Activated CD4-positive, alpha-beta T cell treated with anti-CD3 and anti-CD28 coated beads for 36 hours (primary cell): ENCODE data around the gene DYNC1H1. TPM values are rescaled to one million over a fixed set of nuclear protein-coding genes. Genes with fewer than 3 reads are reported as not detected.
A peak's percentile ranks its signal among the peaks of the same experiment; 100 is the strongest.
"Not testable (repeated sequence)": the region's sequence is repeated elsewhere in the genome, so short reads cannot be mapped to it uniquely, and the experiment has no call there.

Source experiments
- ATAC-seq: fragments of 200-7000 bp; cut with Tn5 transposase; one replicate; pipeline ENCODE4 v1.10.0; 2021; ENCODE audit warnings: mild to moderate bottlenecking, moderate library complexity
- CTCF ChIA-PET: fragments of 350-600 bp; sonication (Branson Sonifier 250); formaldehyde crosslinking; loops from one replicate; lab custom pipeline; 2021; ENCODE audit warnings: antibody characterized with exemption; lab: Charles Lee
- POLR2A ChIA-PET: fragments of 350-600 bp; sonication (Branson Sonifier 250); formaldehyde crosslinking; loops from one replicate; lab custom pipeline; 2021; ENCODE audit warnings: antibody characterized with exemption, inconsistent platforms; lab: Charles Lee
- DNase-seq: peaks from one replicate; pipeline ENCODE4 v3.0.0-alpha.2; 2020
- H3K27ac Mint-ChIP-seq: one replicate; pipeline ENCODE4 v1.8.0; 2021; ENCODE audit warnings: mixed read lengths
- H3K27me3 Mint-ChIP-seq: one replicate; pipeline ENCODE4 v1.8.0; 2021; ENCODE audit warnings: mixed read lengths
- H3K36me3 Mint-ChIP-seq: one replicate; pipeline ENCODE4 v1.8.0; 2021; ENCODE audit warnings: low read depth, mixed read lengths
- H3K4me1 Mint-ChIP-seq: one replicate; pipeline ENCODE4 v1.8.0; 2021; ENCODE audit warnings: mixed read lengths
- H3K4me3 Mint-ChIP-seq: one replicate; pipeline ENCODE4 v1.8.0; 2021; ENCODE audit warnings: mild to moderate bottlenecking, moderate library complexity, mixed read lengths
- H3K9me3 Mint-ChIP-seq: one replicate; pipeline ENCODE4 v1.8.0; 2021; ENCODE audit warnings: low read depth, mixed read lengths
- intact Hi-C, 2 experiments: fragments of 100-400 bp; cut with DNase I in 1 of 2; cut with micrococcal nuclease in 1 of 2; formaldehyde crosslinking; loops; one replicate each; pipeline versions ENCODE4 v1.14.2 to v1.15.1; 2022 to 2024; cut with DNase I, micrococcal nuclease
- total RNA-seq, 2 experiments: library from RNA; stranded (reverse); gene quantifications; one replicate each; pipeline ENCODE4 v1.2.3, GENCODE V29; 2021

Gene DYNC1H1
- total RNA-seq, 2 experiments from 2014 or later, result 283 to 293 TPM

- Mint-ChIP-seq H3K4me1 (no peaks in the 10 kb centered on the region), H3K27ac (no peak overlapping the region), H3K36me3 (peaks cover 45% of the 10 kb centered on the region), H3K27me3 (no peaks in the 10 kb centered on the region), H3K9me3 (no peaks in the 10 kb centered on the region), H3K4me3 (no peak overlapping the region)
- DNase-seq (no peak), ATAC-seq (no peak)
- ChIA-PET CTCF (interaction anchor here (0.6 to 2.0 kb wide), 2 partner anchors 44 to 264 kb away, joined by 3 to 5 read pairs; no protein-coding TSS in a partner anchor), POLR2A (no interaction called here)
- intact Hi-C loops, result no loop called here
Observed at GRCh38 chr14:102052522-102052921, 88.1 kb downstream of the DYNC1H1 start.

GRCh38 chr14:102055181-102055901, 91.0 kb downstream of the DYNC1H1 start:
- ChIA-PET POLR2A (no interaction called here), CTCF (no interaction called here)

GRCh38 chr14:102056694-102057442, 92.5 kb downstream of the DYNC1H1 start:
- DNase-seq, result no peak
- ChIA-PET CTCF (no interaction called here), POLR2A (no interaction called here)
- ATAC-seq, result no peak
- no peaks in the 10 kb centered on the region for H3K27me3 Mint-ChIP-seq
- H3K9me3 Mint-ChIP-seq, result no peaks in the 10 kb centered on the region
- intact Hi-C loops, result no loop called here
- no peak overlapping the region for H3K27ac Mint-ChIP-seq
- H3K36me3 Mint-ChIP-seq, result peaks cover 18% of the 10 kb centered on the region
- H3K4me1 Mint-ChIP-seq, result no peaks in the 10 kb centered on the region
- no peak overlapping the region for H3K4me3 Mint-ChIP-seq

More at GRCh38 chr14:102055181-102055901, 91.0 kb downstream of the DYNC1H1 start:
- H3K9me3 Mint-ChIP-seq, result no peaks in the 10 kb centered on the region
- no peak for ATAC-seq
- H3K4me3 Mint-ChIP-seq, result no peak overlapping the region
- peaks cover 25% of the 10 kb centered on the region for H3K36me3 Mint-ChIP-seq
- peak overlapping the region; percentile 6 for H3K27ac Mint-ChIP-seq
- no peaks in the 10 kb centered on the region for H3K27me3 Mint-ChIP-seq
- DNase-seq, result no peak
- no peaks in the 10 kb centered on the region for H3K4me1 Mint-ChIP-seq
- intact Hi-C loops, result no loop called here

- no peaks in the 10 kb centered on the region for H3K4me1 Mint-ChIP-seq
- CTCF ChIA-PET, result interaction anchor here (0.8 kb wide), 1 partner anchor 102 kb away, joined by 3 read pairs; no protein-coding TSS in a partner anchor
- ATAC-seq, result no peak
- POLR2A ChIA-PET, result no interaction called here
- H3K36me3 Mint-ChIP-seq, result peaks cover 12% of the 10 kb centered on the region
- no peak overlapping the region for H3K27ac Mint-ChIP-seq
- intact Hi-C loops, result no loop called here
- DNase-seq, result no peak
- no peaks in the 10 kb centered on the region for H3K9me3 Mint-ChIP-seq
- no peak overlapping the region for H3K4me3 Mint-ChIP-seq
- no peaks in the 10 kb centered on the region for H3K27me3 Mint-ChIP-seq
Observed at GRCh38 chr14:102057480-102058114, 93.2 kb downstream of the DYNC1H1 start.

- ChIA-PET POLR2A (no interaction called here), CTCF (interaction anchor here (0.7 to 0.8 kb wide), 2 partner anchors 31 to 103 kb away, joined by 3 to 5 read pairs; no protein-coding TSS in a partner anchor)
- Mint-ChIP-seq H3K36me3 (peaks cover 9% of the 10 kb centered on the region), H3K9me3 (no peaks in the 10 kb centered on the region), H3K4me1 (no peaks in the 10 kb centered on the region), H3K27ac (no peak overlapping the region), H3K27me3 (no peaks in the 10 kb centered on the region), H3K4me3 (no peak overlapping the region)
- intact Hi-C loops, result no loop called here
- no peak for ATAC-seq
- DNase-seq, result no peak
Observed at GRCh38 chr14:102058146-102058545, 93.8 kb downstream of the DYNC1H1 start.

GRCh38 chr14:102058961-102059360, 94.6 kb downstream of the DYNC1H1 start:
- CTCF ChIA-PET, result no interaction called here
- POLR2A ChIA-PET, result no interaction called here
- intact Hi-C loops, result no loop called here
- no peaks in the 10 kb centered on the region for H3K4me1 Mint-ChIP-seq
- no peaks in the 10 kb centered on the region for H3K27me3 Mint-ChIP-seq
- no peak for DNase-seq
- peaks cover 6% of the 10 kb centered on the region for H3K36me3 Mint-ChIP-seq
- no peak for ATAC-seq
- H3K4me3 Mint-ChIP-seq, result no peak overlapping the region
- no peak overlapping the region for H3K27ac Mint-ChIP-seq
- H3K9me3 Mint-ChIP-seq, result no peaks in the 10 kb centered on the region

GRCh38 chr14:102063109-102063807, 98.9 kb downstream of the DYNC1H1 start:
- no peak overlapping the region for H3K27ac Mint-ChIP-seq
- CTCF ChIA-PET, result interaction anchor here (0.6 to 2.9 kb wide), 6 partner anchors 17 to 254 kb away, joined by 3 to 26 read pairs (median 3); no protein-coding TSS in a partner anchor
- no peaks in the 10 kb centered on the region for H3K27me3 Mint-ChIP-seq
- no peaks in the 10 kb centered on the region for H3K36me3 Mint-ChIP-seq
- peak; percentile 80 for DNase-seq
- ATAC-seq, result peak; percentile 85
- no peaks in the 10 kb centered on the region for H3K9me3 Mint-ChIP-seq
- H3K4me1 Mint-ChIP-seq, result peaks cover 3% of the 10 kb centered on the region
- intact Hi-C loops, result loop anchor here (1.0 kb wide), 2 partner anchors 33 to 251 kb away; no protein-coding TSS in a partner anchor
- POLR2A ChIA-PET, result interaction anchor here (0.8 kb wide), 1 partner anchor 35 kb away, joined by 3 read pairs; no protein-coding TSS in a partner anchor
- H3K4me3 Mint-ChIP-seq, result no peak overlapping the region

- POLR2A ChIA-PET, result no interaction called here
Observed at GRCh38 chr14:102063808-102064429, 99.5 kb downstream of the DYNC1H1 start.

GRCh38 chr14:102064590-102064989, 100.2 kb downstream of the DYNC1H1 start:
- intact Hi-C loops, H3K9me3 Mint-ChIP-seq, DNase-seq, H3K27ac Mint-ChIP-seq, ATAC-seq, H3K36me3 Mint-ChIP-seq, H3K27me3 Mint-ChIP-seq, H3K4me3 Mint-ChIP-seq, H3K4me1 Mint-ChIP-seq, POLR2A ChIA-PET: not testable (repeated sequence)
- CTCF ChIA-PET, result interaction anchor here (0.5 to 2.9 kb wide), 2 partner anchors 31 to 1535 kb away, joined by 4 to 26 read pairs; no protein-coding TSS in a partner anchor

More at GRCh38 chr14:102063808-102064429, 99.5 kb downstream of the DYNC1H1 start:
- intact Hi-C loops, result loop anchor here (1.0 kb wide), 2 partner anchors 32 to 250 kb away; no protein-coding TSS in a partner anchor
- CTCF ChIA-PET, result interaction anchor here (0.5 to 2.9 kb wide), 4 partner anchors 18 to 1536 kb away, joined by 3 to 26 read pairs (median 4); no protein-coding TSS in a partner anchor
- Mint-ChIP-seq H3K9me3 (no peaks in the 10 kb centered on the region), H3K27ac (no peak overlapping the region), H3K4me1 (peaks cover 3% of the 10 kb centered on the region), H3K36me3 (no peaks in the 10 kb centered on the region), H3K4me3 (no peak overlapping the region), H3K27me3 (no peaks in the 10 kb centered on the region)
- DNase-seq, result no peak
- no peak for ATAC-seq

- CTCF ChIA-PET, result no interaction called here
- DNase-seq, result no peak
- ATAC-seq, result peak; percentile 39
- Mint-ChIP-seq H3K27me3 (no peaks in the 10 kb centered on the region), H3K4me3 (no peak overlapping the region), H3K9me3 (no peaks in the 10 kb centered on the region), H3K36me3 (no peaks in the 10 kb centered on the region), H3K27ac (no peak overlapping the region), H3K4me1 (peaks cover 3% of the 10 kb centered on the region)
- intact Hi-C loops, result no loop called here
- POLR2A ChIA-PET, result no interaction called here
Observed at GRCh38 chr14:102066041-102066451, 101.7 kb downstream of the DYNC1H1 start.
